ENCODE data around the gene GLE1.
"Not testable (repeated sequence)": the region's sequence is repeated elsewhere in the genome, so short reads cannot be mapped to it uniquely, and the experiment has no call there.

Gene GLE1

GRCh38 chr9:128497824-128498610 is 6.5 kb upstream of the GLE1 start:
- DNase-seq (ENCODE audit: low read depth in 2 of 2) = no peak

DNA sequence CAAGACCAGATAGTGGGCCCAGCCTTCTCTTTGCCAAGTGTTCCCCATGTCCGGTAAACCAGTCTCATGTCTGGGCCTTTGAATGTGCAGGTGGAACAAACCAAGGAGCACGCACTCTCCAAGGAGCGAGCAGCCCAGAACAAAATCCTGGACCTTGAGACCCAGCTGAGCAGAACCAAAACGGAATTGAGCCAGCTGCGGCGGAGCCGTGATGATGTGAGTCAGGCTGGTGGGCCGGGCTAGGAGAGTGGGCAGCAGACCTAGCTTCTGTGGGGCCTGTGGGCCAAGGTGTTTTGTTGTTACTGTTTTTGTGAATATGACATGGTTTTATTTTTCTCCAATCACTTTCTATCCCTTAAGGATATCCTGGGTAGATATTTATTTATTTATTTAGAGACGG is 5.6 kb upstream of the GLE1 start:
- DNase-seq (ENCODE audit: low read depth in 2 of 2) = no peak

DNA sequence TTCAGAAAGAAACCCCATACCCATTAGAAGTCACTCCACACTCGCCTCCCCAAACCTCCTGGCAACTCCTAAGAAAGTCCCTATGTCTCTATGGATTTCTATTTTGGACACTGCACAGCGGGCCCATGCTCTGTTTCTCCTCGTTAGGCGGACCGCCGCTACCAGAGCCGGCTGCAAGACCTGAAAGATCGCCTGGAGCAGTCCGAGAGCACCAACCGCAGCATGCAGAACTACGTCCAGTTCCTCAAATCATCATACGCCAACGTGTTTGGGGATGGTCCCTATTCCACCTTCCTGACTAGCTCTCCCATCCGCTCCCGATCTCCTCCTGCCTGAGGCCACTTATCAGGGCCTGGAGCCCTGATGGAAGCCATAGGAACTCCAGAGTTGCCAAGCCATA is 4.6 kb upstream of the GLE1 start:
- no peak for DNase-seq (ENCODE audit: low read depth in 2 of 2)

GRCh38 chr9:128503415-128503825 is 1.1 kb upstream of the GLE1 start:
- DNase-seq (ENCODE audit: low read depth in 2 of 2) = not testable (repeated sequence)

GRCh38 chr9:128503870-128504269 is 649 bp upstream of the GLE1 start:
- no peak for DNase-seq (ENCODE audit: low read depth in 2 of 2)

DNA sequence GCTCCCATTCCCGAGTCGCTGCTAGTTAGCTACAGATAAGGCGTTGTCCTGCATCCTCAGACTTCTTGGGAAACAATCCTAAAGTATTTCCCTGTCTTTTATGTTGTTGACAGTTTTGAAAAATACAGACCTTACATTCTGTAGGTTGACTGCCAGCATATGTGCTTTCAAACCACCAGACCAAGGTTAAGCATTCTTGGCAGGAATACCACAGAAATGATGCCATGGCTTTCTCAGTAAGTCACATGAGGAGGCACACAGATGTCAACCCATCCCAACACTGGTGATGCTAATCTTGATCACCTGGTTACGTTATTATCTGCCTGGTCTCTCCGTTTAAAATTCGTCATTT is 871 bp downstream of the GLE1 start:
- no peak for DNase-seq (ENCODE audit: low read depth in 2 of 2)

- DNase-seq (ENCODE audit: low read depth in 2 of 2) = not testable (repeated sequence)
Measured at GRCh38 chr9:128505906-128506305, 1.4 kb downstream of the GLE1 start.

GRCh38 chr9:128512820-128513219 is 8.3 kb downstream of the GLE1 start:
- DNase-seq (ENCODE audit: low read depth in 2 of 2) = no peak

GRCh38 chr9:128521956-128522355 is 17.4 kb downstream of the GLE1 start:
- no peak for DNase-seq (ENCODE audit: low read depth in 2 of 2)

GRCh38 chr9:128523199-128523925 is 18.8 kb downstream of the GLE1 start:
- no peak for DNase-seq (ENCODE audit: low read depth in 2 of 2)

- no peak for DNase-seq (ENCODE audit: low read depth in 2 of 2)
Measured at GRCh38 chr9:128526720-128527119, 22.2 kb downstream of the GLE1 start.

- DNase-seq (ENCODE audit: low read depth in 2 of 2) = no peak
Measured at GRCh38 chr9:128528445-128529160, 24.1 kb downstream of the GLE1 start.

DNA sequence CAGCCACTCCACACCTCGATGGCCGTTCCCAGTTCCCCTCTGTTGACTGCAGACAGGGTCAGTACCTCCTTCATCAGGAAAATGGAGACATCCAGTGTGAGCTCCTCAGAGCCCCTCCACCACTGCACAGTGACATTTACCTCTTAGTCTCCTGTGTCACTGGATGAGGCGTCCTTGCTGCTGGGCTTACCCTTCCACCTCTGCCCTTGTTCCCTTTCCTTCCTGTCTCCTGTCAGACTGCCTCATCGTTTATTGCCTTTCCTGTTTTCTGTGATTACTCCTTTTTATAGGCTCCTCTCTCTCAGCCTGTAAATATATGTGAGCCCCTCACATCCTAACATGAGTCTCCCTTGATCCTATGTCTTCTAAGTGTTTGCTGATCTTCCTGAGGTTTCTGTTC is 24.7 kb downstream of the GLE1 start:
- no peak for DNase-seq (ENCODE audit: low read depth in 2 of 2)

GRCh38 chr9:128532581-128532980 is 28.1 kb downstream of the GLE1 start:
- no peak for DNase-seq (ENCODE audit: low read depth in 2 of 2)

DNA sequence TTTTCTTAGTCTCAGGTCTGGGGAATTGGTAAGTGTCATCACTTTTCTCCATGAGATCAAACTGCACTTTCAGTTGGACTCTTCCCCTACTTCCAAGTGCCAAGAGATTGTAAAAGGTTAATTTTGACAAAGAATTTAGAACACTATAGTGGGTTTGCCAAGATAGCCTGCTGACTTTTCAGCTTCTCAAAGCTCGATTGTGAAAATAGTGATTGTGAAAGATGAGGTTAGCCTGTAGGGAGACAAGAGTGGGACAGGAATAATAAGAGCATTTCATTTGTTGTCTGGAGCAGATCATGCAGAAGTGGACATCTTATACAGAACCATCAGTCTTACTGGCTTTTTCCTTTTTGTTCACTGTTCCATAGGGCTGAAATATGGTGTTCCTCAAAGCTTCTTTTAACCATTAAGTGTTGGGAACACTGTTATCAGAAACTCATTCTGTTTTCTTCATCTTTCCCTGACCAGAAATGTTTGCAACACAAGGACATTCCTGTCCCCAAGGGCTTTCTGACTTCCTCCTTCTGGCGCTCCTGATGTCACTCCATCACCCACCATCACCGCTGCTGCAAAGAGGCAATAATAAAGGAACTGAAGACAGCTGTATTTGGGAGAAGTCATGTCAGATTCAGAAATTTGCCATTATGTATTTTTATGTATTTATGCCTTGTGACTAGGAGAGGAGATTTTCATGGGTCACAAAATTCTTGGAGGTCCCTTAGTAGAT is 36.3 kb downstream of the GLE1 start:
- no peak for DNase-seq (ENCODE audit: low read depth in 2 of 2)

- DNase-seq (ENCODE audit: low read depth in 2 of 2) = no peak
Measured at GRCh38 chr9:128546504-128546903, 42.0 kb downstream of the GLE1 start.

- DNase-seq (ENCODE audit: low read depth in 2 of 2) = no peak
Measured at GRCh38 chr9:128548876-128549275, 44.4 kb downstream of the GLE1 start.

- DNase-seq (ENCODE audit: low read depth in 2 of 2) = peak; percentile 9 to 44
Measured at GRCh38 chr9:128550226-128550625, 45.7 kb downstream of the GLE1 start.

DNA sequence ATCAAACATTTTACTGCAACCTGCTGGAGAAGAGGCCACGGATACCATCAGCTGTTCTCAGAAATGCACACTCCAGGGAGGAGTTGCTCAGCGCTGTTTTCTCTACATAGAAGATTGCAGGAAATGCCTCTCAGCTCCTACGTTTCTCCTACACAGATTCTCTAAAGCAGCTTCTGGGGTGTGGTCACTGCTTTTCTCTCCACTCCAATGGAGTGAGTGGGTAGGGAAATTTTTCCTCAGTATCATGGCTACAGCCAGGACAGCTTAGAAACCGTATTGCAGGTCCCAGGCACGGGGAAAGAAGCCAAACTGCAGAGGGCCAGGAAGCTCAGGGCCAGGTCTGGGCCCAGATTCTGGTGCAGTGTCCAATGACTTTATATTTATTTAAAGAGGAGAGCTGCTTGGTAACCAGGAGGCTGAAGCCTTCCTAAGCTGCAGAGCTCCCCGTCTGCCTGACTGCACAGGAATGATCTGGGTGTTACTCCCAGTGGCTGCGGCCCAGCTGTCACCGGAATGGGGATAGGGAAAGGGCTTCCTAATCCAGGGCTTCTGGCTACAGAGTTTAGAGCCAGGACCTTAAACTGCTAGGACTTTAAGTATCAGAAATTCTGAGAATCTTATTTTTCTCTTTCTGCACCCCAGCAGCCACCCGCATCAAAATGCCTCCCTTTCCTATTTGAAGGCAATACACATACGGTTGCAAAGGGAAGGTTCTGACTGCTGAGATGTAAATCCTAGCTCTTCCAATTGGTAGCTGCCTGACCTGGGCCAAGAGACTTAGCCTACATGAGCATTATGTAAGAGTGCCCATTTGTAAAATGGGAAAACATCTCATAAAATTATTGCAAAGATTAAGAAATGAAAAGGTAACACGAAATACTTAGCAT is 46.5 kb downstream of the GLE1 start:
- no peak for DNase-seq (ENCODE audit: low read depth in 2 of 2)

- no peak for DNase-seq (ENCODE audit: low read depth in 2 of 2)
Measured at GRCh38 chr9:128551657-128552152, 47.2 kb downstream of the GLE1 start.

All from stimulated activated CD8-positive, alpha-beta memory T cell treated with anti-CD3 and anti-CD28 coated beads, Interleukin-15, amount 100 ng/mL, for 48 hours (primary cell).